HG03159 (cell line): ENCODE data around the gene FGR.

Experiments used
- ATAC-seq: cut with Tn5 transposase; IDR thresholded peaks from one replicate; pipeline ENCODE4 v1.9.1; 2021; ENCODE audit warnings: mild to moderate bottlenecking, moderate library complexity; ENCODE audit not compliant: unreplicated experiment

FGR gene

GRCh38 chr1:27601771-27602461 is 33.1 kb downstream of the FGR start:
- no peak for ATAC-seq

- ATAC-seq, result no peak
These were observed 33.6 kb downstream of the FGR start for GRCh38 chr1:27601321-27601770.

GRCh38 chr1:27600498-27601175 is 34.3 kb downstream of the FGR start:
- no peak for ATAC-seq

- no peak for ATAC-seq
These were observed 35.1 kb downstream of the FGR start for GRCh38 chr1:27599605-27600497.

GRCh38 chr1:27598902-27599528 is 36.0 kb downstream of the FGR start:
- ATAC-seq, result no peak

GRCh38 chr1:27598295-27598687 is 36.7 kb downstream of the FGR start:
- no peak for ATAC-seq

GRCh38 chr1:27597516-27598294 is 37.3 kb downstream of the FGR start:
- no peak for ATAC-seq

- no peak for ATAC-seq
These were observed 38.0 kb downstream of the FGR start for GRCh38 chr1:27596986-27597385.

- ATAC-seq, result no peak
These were observed 38.7 kb downstream of the FGR start for GRCh38 chr1:27596261-27596660.

- no peak for ATAC-seq
These were observed 39.4 kb downstream of the FGR start for GRCh38 chr1:27595597-27595996.

- no peak for ATAC-seq
These were observed 40.1 kb downstream of the FGR start for GRCh38 chr1:27594564-27595510.

- ATAC-seq, result no peak
These were observed 41.1 kb downstream of the FGR start for GRCh38 chr1:27593678-27594563.

- ATAC-seq, result no peak
These were observed 41.9 kb downstream of the FGR start for GRCh38 chr1:27592931-27593677.

GRCh38 chr1:27592232-27592930 is 42.6 kb downstream of the FGR start:
- no peak for ATAC-seq

GRCh38 chr1:27591622-27592021 is 43.4 kb downstream of the FGR start:
- no peak for ATAC-seq

- no peak for ATAC-seq
These were observed 44.0 kb downstream of the FGR start for GRCh38 chr1:27590917-27591508.
